Stimulated activated CD4-positive, alpha-beta T cell treated with anti-CD3 and anti-CD28 coated beads, Interleukin-2, amount 100 ng/mL, for 48 hours (primary cell): ENCODE data around the gene RIMBP3B.
"Not testable (repeated sequence)": the region's sequence is repeated elsewhere in the genome, so short reads cannot be mapped to it uniquely, and the experiment has no call there.

Experiments
- DNase-seq, 2 donors: peaks; one replicate each; pipeline ENCODE4 v3.0.0-alpha.2; 2020

Gene RIMBP3B

DNA sequence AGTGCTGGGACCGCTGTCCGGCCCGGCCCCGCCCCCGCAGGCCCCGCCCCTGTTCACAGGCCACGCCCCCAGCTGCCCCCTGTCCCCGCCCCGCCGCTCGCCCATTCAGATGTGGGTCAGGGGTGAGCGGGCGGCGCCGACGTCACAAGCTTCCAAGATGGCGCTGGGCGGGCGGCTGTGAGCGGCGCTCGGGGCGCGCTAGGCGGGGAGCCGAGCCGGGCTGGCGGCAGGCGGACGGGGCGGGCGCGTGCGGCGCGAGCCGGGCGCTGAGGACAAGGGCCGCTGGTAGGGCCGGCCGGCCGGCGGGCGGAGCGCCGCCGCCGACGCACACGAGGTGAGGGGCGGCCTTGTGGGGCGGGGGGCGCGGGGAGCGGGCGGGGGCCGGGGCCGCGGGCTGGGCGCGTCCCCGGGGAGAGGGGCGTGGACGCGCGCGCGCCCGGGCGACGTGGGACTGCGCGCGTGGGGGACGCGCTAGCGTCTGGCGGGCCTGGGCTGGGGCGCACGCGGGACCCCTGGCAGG lies 33.7 kb downstream of the RIMBP3B start, which contains the start of gene HIC2:
Gene HIC2 (plus strand): TSS at position 145 of the 520 bp plus-strand sequence. CDS start 25,461 bp downstream, outside the sequence.
- DNase-seq = not testable (repeated sequence)

GRCh38 chr22:21417853-21418252 lies 34.3 kb downstream of the RIMBP3B start:
- DNase-seq = not testable (repeated sequence)

GRCh38 chr22:21418974-21419638 lies 35.6 kb downstream of the RIMBP3B start:
- DNase-seq = not testable (repeated sequence)

GRCh38 chr22:21420180-21420763 lies 36.7 kb downstream of the RIMBP3B start:
- not testable (repeated sequence) for DNase-seq

- not testable (repeated sequence) for DNase-seq
These were observed 40.6 kb downstream of the RIMBP3B start for GRCh38 chr22:21424084-21424709.

DNA sequence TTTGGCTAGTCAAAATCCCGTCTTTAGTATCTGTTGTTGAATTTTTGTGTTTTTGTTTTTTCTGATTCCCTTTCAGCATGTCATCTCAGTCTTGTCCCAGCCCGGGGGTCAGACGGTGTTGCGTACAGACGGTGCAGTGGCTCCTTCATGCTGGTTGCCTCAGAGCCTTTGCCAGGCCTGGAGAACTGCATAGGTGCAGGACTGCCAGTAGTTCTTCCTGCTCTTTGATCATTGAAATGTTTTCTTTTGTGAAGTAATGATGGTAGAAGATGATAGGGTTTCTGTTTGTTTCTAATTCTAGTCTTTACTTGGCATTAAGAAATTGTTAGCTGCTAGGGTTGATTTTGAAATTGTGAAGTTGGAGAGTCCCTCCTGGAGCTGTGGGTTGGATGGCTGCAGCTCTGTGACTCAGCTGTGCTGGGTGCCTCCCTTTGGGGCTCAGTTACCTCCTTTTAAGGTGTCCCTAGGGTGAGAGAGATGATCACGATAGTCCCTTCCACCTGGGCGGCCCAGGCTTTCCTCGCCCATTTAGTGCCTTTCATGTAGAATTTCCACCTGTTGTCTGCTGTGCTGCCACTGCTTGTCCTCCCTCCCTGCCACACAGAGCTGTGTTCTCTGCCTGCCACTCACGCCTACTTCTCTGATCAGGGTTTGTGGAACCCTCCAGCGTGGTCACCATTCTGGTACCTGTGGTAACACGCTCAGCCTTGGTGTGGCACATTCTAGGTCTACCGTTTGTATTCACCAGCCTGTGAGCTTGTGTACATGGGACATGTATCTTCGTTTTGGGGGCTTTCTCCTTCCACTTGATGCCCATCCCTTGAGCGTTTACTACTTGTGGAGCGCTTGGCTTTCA lies 51.1 kb downstream of the RIMBP3B start:
- DNase-seq = not testable (repeated sequence)

- DNase-seq = not testable (repeated sequence)
These were observed 52.7 kb downstream of the RIMBP3B start for GRCh38 chr22:21435998-21436810.

GRCh38 chr22:21438013-21438412 lies 54.5 kb downstream of the RIMBP3B start:
- DNase-seq = not testable (repeated sequence)
